Uterus (tissue), 2 donors: ENCODE results near the gene TIGAR.

Experiments used
- CTCF ChIP-seq, 4 experiments: fragments of 200-600 bp in 2 of 4; fragments of 450-650 bp in 2 of 4; sonication (generic) in 2 of 4; IDR thresholded peaks; one replicate each; pipeline ENCODE4 v1.5.1; 2016 to 2019; ENCODE audit warnings: antibody characterized with exemption in 4 of 4, mild to moderate bottlenecking in 2 of 4, moderate library complexity in 1 of 4
- POLR2A ChIP-seq, 2 donors: fragments of 450-650 bp; IDR thresholded peaks; one replicate each; pipeline ENCODE4 v1.6.1; 2016; ENCODE audit warnings: antibody characterized with exemption in 2 of 2, mild to moderate bottlenecking in 1 of 2, moderate library complexity in 1 of 2

GRCh38 chr12:4297617-4298016 lies 23.4 kb upstream of the TIGAR start:
- TF ChIP-seq CTCF (IDR thresholded peaks at IDR 0.05): no peak
- no peak for TF ChIP-seq POLR2A (IDR thresholded peaks at IDR 0.05)
